Gastroesophageal sphincter (tissue), 3 donors: ENCODE measurements around the gene MTG2.
A peak's percentile ranks its signal among the peaks of the same experiment; 100 is the strongest.

Experiments
- CTCF ChIP-seq, 4 experiments: fragments of 200-600 bp in 2 of 4; fragments of 450-650 bp in 2 of 4; sonication (generic) in 1 of 4; IDR thresholded peaks; one replicate each; pipeline ENCODE4 v1.5.1; 2017 to 2019; ENCODE audit warnings: antibody characterized with exemption in 4 of 4, mild to moderate bottlenecking in 2 of 4, moderate library complexity in 2 of 4
- EP300 ChIP-seq: sonication (generic); formaldehyde crosslinking; IDR thresholded peaks from one replicate; pipeline ENCODE4 v1.6.1; 2017; ENCODE audit warnings: antibody characterized with exemption, mild to moderate bottlenecking
- POLR2A ChIP-seq, 2 donors: fragments of 450-650 bp; IDR thresholded peaks; one replicate each; pipeline ENCODE4 v1.6.1; 2017; ENCODE audit warnings: antibody characterized with exemption in 2 of 2, mild to moderate bottlenecking in 2 of 2, moderate library complexity in 1 of 2
- POLR2AphosphoS5 ChIP-seq: sonication (generic); formaldehyde crosslinking; IDR thresholded peaks from one replicate; pipeline ENCODE4 v1.6.1; 2017; ENCODE audit warnings: antibody characterized with exemption

- no peak for TF ChIP-seq CTCF (IDR thresholded peaks at IDR 0.05)
- no peak for TF ChIP-seq EP300
- no peak for TF ChIP-seq POLR2AphosphoS5
- TF ChIP-seq POLR2A (IDR thresholded peaks at IDR 0.05) = peak in 1 of 2 donors; percentile 10
Measured at GRCh38 chr20:62219992-62220665, 37.3 kb downstream of the MTG2 start, which contains the start of gene HRH3.
